Measurements from ENCODE around the gene SPATA12.
A peak's percentile ranks its signal among the peaks of the same experiment; 100 is the strongest.

The SPATA12 gene

DNA sequence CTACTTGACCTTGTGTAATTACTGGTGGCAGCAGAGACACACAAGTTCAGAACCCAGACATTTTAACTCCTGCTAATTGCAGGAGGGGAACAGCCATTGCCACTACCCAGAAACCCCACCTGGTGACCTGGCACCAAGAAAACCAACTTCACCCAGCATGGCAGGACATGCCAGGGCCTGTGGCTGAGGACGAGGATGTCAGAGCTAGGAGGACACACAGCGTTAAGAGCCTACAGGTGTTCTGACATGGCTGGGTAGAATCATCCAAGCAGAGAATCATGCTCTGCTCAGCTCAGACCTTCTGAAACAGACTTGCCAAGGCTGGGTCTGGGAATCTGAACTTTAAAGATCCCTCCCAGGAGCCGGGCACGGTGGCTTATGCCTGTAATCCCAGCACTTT lies 11.7 kb upstream of the SPATA12 start:
- no peak for DNase-seq (ENCODE audit: low read depth in 2 of 3, low spot score in 2 of 3)

DNA sequence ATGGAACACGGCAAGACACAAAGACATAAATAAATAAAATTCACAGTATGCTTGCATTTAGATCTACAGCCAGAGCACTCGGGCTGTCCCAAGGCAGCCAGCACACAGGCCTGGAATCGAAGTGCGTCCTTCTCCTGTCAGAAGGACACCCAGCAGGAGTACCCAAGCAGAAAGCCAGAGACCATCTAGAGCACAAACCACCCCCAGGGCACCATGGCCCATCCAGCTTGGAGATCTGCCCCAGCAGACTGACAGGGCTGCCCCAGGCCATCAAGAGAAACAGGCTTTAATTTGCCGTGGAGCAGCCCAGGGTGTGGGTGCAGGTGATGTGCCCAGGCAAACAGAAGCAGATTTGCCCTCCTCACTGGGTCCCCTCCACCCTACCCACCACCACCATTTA lies 7.8 kb upstream of the SPATA12 start:
- no peak for DNase-seq (ENCODE audit: low read depth in 2 of 3, low spot score in 2 of 3)

DNA sequence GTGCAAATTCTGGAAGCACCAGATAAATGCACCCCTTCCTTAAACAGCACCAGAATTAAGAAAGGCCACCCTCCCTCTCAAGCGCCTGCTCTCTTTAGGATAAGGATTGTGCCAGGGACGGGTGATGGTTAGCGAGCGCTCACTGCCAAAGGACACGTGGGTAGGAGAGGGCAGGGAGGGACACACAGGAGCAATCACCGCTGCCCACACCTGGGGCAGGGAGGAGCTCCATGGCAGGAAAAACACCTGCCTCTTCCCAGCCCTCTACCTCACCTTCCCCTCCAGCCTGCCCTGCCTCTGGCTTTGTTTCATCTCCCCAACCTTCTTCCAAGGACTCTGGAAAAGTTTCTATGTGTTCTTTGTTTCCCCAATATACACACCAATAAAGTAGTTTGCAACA lies 7.3 kb upstream of the SPATA12 start:
- DNase-seq (ENCODE audit: low read depth in 2 of 3, low spot score in 2 of 3), result no peak

DNA sequence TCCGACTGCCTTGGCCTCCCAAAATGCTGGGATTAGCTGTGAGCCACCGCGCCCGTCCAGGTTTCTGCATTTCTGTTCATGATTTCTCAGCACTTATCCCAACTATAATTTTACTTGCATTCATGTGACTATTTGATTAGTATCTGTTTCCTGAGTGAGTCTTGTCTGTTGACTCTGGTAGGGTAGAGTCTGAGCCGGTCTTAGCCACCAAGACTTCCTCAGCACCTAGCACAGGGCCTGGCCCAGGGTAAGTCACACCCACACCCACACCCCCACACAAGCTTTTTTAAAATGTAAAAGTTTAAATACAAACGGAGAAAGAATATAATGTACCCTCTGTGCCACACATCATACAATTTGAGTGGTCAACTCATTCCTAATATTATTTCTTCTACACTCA lies 3.1 kb upstream of the SPATA12 start:
- no peak for DNase-seq (ENCODE audit: low read depth in 2 of 3, low spot score in 2 of 3)

DNA sequence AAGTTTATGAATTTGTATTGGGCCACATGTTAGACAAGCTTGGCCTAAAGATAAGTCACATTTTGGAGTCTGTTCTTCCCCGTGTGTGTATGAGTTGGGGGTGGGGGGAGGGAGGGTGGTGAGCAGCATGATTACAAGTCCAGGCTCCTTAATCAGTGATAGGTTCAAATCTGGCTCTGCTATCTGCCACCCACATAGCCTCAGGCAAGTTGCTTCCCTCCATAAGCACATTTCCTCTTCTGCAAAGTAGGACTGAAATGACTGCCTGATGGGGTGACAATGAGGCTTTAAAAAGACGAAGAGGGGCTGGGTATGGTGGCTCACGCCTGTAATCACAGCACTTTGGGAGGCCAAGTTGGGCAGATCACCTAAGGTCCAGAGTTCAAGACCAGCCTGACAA lies 1.1 kb upstream of the SPATA12 start:
- DNase-seq (ENCODE audit: low read depth in 2 of 3, low spot score in 2 of 3), result no peak

DNA sequence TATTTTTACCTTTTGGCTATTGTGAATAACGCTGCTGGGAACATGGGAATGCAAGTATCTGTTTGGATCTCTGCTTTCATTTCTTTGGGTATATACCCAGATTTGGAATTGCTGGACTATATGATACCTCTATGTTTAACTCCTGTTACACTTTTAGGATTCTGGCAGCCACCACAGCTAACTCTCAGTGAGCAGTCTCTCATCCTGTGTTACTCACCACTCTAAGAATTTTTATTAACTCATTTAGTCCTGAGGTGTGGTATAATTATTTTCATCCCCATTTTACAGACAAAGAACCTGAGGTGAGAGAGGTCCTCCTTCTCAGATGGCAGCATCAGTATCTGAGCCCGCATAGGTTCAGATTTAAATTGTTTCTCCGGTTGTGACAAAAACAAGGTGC lies 1.1 kb downstream of the SPATA12 start:
- no peak for DNase-seq (ENCODE audit: low read depth in 2 of 3, low spot score in 2 of 3)

DNA sequence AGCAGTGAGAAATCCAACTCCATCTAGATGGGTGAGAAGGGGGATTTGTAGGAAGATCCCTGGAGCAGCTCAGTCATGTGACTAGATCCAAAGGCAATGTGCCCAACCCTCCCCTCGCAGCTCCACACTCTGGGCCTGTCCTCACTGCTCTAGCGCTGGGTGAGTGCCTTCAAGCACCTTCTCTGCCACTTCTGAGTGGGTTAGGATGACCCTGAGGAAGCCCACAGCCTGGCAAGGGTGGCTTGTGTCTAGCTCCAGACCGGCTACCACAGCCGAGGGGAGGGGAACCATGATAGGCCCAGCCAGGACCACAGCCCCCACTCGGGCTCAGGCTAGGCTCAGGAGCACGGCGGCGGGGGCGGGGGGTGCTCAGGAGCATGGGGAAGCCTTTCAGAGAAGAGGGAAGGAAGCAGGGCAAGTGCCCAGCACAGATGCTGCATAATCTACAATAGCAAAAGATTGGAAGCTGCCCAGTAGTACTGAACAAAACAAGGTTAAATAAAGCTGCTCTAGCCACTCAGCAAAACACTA lies 1.7 kb downstream of the SPATA12 start:
- no peak for DNase-seq (ENCODE audit: low read depth in 2 of 3, low spot score in 2 of 3)

DNA sequence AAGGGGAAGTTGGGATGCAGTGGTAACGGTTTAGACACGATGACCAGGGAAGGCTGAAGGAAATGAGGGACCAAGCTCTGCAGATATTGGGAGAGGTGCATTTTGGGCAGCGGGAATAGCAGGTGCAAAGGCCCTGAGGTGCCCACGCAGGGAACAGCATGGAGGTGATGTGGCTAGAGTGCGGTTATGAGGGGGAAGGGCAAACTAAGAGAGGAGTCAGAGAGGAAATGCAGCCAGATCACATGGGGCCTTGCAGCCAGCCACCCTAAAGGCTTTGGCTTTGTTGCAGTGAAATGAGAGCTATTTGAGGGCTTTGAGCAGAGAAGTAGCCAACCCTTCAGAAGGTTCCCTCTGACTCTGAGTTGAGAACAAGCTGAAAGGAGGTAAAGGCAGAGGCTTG lies 2.6 kb downstream of the SPATA12 start:
- no peak for DNase-seq (ENCODE audit: low read depth in 2 of 3, low spot score in 2 of 3)

DNA sequence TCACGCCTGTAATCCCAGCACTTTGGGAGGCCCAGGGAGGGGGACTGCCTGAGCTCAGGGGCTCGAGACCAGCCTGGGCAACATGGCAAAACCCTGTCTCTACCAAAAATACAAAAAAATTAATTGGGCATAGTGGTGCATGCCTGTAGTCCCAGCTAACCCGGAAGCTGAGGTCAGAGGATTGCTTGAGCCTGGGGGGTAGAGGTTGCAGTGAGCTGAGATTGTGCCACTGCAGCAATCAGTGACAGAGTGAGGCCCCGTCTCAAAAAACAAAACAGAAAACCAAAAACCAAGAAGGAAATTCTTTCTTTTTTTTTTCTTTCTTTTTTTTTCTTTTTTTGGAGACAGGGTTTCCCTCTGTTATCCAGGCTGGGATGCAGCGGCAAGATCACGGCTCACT lies 3.5 kb downstream of the SPATA12 start:
- no peak for DNase-seq (ENCODE audit: low read depth in 2 of 3, low spot score in 2 of 3)

DNA sequence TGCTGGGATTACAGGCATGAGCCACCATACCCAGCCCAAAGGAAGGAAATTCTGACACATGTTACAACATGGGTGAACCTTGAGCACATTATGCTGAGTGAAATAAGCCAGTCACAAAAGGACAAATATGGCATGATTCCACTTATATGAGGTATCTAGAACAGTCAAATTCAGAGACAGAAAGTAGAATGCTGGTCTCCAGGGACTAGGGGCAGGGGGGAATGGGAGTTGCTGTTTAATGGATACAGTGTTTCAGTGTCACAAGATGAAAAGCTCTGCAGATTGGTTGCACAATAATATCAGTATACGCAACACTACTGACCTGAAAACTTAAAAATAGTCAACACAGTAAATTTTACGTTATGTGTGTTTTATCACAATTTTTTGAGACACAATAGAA lies 4.1 kb downstream of the SPATA12 start:
- DNase-seq (ENCODE audit: low read depth in 2 of 3, low spot score in 2 of 3), result no peak

DNA sequence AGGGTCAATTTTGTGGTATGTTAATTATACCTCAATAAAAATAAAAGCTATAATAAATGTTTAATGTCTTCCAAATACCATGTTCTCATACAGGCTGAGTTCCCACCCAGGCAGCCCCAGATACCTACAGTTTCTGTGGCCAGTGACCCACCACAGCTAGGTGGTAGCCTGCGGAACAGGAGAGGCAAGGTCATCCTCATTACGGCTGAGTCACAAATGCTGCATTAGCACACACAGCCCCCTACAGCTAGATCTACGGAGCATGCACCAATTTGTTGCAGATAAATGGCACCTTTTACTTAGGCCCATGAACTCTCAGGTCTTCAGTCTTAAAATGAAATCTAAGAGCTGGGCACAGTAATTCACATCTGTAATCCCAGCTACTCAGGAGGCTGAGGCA lies 5.1 kb downstream of the SPATA12 start:
- no peak for DNase-seq (ENCODE audit: low read depth in 2 of 3, low spot score in 2 of 3)

DNA sequence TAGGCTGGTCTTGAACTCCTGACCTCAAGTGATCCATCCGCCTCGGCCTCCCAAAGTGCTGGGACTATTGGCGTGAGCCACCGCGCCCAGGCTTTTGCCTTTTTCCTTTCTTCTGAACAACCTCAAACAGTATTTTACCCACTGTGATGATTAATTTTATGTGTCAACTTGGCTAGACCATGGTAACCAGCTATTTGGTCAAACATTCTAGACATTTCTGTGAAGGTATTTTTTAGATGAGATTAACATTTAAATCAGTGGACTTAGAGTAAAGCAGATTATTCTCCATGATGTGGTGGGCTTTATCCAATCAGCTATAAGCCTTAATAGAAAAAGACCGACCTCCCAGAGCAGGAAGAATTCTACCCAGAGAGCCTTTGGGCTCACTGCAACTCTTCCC lies 6.0 kb downstream of the SPATA12 start:
- DNase-seq (ENCODE audit: low read depth in 2 of 3, low spot score in 2 of 3), result no peak

DNA sequence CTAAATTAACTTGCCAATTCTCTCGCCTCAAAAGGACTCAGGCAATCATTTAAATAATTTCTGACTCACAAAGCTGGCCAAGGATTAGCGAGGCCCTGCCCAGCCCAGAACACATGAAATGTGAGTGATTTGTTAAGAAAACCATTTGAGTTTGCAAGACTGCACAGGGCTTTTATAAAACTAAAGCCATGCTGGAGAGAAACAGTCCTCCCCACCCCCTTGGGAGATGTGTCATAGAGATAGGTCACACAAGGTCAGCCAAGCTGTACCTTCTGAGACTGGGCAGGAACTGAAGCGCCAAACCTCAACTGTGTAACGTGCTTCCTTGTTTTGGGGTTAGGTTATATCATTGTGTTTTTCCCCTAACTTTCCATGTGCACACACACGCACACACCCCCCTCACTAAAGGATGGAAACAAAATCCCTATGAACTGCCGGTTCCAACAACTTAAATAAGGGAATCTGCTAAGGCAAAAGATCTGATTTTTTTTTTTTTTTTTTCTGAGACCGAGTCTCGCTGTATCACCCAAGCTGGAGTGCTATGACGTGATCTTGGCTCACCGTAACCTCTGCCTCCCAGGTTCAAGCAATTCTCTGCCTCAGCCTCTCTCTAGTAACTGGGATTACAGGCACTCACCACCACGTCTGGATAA lies 8.1 kb downstream of the SPATA12 start:
- DNase-seq (ENCODE audit: low read depth in 2 of 3, low spot score in 2 of 3), result no peak

DNA sequence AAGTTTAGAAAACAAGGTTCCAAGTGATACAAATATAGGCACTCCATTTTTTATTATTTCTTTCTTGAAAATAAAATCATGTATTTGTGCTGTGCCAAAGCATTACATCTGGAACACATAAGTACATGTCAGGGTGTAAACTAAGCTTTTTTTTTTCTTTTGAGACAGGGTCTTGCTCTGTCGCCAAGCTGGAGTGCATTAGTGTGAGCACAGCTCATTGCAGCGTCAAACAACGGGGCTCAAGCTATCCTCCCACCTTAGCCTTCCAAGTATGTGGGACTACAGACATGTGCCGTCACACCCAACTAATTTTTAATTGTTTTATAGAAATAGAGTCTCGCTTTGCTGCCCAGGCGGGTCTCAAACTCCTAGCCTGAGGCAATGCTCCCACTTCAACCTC lies 9.0 kb downstream of the SPATA12 start:
- no peak for DNase-seq (ENCODE audit: low read depth in 2 of 3, low spot score in 2 of 3)

DNA sequence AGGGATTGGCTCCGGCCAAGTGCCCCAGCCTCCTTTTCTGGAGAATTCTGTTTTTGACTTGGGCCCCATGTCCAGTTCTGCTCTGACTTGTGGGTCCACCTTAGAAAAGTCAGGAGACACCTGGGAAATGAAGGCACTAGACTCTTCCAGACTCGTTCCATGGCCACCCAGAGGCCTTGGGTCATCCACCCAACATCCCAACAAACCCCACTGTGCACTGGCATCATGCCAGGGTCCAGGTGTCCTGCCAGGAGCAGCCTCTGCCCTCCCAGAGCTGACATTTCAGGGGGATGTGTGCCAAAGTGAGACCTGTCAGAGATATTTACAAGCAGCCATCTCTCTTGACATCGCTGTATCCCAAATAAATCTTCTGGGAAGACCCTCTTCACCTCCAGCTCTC lies 13.2 kb downstream of the SPATA12 start:
- DNase-seq (ENCODE audit: low read depth in 2 of 3, low spot score in 2 of 3), result no peak

DNA sequence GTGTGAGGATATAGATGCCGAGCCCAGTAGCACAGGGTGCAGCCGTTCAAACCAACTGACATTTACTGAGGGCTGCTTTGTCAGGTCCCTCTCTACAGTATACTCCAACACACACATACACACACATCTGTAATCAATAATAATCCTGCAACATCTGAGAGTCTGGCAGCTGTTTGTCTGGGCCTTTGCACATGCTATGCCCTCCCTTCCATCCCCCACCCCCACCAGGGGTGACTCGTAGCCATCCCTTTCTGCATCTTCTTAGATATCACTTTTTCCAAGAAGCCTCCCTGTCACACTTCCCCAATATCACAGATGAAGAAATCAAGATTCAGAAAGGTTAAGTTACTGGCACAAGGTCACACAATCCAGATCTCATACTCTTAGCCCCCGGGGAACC lies 13.7 kb downstream of the SPATA12 start:
- DNase-seq (ENCODE audit: low read depth in 2 of 3, low spot score in 2 of 3), result no peak

DNA sequence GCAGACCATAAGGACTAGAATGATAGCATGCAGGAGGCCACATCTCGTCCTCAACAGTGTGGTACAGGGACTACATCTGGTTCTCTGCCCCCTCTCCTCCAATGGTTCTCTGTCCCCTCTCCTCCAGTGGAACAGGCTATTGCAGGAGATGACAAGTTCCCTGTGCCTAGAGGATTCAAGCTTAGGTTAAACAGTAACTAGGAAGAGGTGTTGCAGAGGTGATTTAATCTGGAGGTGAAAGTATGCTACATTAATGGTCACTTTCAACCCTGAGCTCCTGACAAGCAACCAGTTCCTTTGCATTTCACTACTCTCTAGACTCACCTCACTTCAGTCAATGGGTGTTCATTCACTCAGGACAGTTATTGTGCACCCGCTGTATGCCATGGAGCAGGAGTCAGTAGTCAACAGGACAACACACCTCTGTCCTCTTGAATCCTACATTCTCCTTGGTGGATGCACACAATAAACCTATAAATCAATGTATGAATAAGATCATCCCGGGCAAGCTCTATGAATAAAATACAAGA lies 16.0 kb downstream of the SPATA12 start:
- no peak for DNase-seq (ENCODE audit: low read depth in 2 of 3, low spot score in 2 of 3)

DNA sequence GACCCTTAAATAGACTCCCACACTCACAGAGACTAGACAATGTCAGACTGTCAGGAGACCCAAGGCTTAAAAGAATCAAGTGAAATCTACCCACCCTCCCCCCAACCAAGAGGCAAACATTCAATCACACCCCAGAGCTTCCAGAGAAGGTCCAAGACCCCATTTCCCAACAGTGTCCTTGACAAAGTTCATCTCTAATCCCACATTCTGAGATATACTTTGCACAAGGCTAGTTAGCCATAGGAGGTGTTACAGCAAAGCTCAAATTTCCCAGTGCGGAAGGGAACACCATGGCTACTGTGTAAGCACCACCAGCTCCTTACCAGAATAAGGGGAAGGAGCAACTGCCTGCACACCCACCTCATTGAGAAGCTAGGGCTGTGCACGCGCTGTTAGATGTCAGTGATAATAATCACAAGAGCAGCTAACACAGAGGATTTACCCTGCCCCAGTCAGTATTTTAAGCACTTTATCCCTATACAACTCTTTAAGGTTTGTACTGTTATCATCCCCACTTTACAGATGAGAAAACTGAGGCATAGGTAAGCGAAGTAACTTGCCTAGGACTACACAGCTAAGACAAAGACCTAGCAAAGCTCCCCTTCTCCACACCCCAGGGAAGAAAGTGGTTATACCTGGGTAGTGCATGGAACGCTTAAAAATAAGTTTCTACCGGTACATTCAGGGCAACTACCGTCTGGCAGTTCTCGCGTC lies 17.3 kb downstream of the SPATA12 start:
- DNase-seq (ENCODE audit: low read depth in 2 of 3, low spot score in 2 of 3), result no peak

DNA sequence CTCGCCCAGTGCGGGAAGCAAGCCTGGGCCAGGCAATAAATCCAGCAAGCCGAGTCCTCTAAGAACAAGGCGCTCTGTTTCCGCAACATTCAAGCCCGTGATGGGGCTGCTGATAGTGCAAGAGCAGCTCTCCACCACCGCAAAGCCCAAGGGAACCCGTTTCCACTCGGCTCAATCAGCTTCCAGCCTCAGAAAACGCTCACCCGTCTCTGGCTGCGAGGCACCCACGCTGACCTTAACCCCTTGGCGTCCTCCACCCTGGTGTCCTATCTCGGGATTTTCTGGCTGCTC lies 17.8 kb downstream of the SPATA12 start:
- DNase-seq (ENCODE audit: low read depth in 2 of 3, low spot score in 2 of 3), result no peak

DNA sequence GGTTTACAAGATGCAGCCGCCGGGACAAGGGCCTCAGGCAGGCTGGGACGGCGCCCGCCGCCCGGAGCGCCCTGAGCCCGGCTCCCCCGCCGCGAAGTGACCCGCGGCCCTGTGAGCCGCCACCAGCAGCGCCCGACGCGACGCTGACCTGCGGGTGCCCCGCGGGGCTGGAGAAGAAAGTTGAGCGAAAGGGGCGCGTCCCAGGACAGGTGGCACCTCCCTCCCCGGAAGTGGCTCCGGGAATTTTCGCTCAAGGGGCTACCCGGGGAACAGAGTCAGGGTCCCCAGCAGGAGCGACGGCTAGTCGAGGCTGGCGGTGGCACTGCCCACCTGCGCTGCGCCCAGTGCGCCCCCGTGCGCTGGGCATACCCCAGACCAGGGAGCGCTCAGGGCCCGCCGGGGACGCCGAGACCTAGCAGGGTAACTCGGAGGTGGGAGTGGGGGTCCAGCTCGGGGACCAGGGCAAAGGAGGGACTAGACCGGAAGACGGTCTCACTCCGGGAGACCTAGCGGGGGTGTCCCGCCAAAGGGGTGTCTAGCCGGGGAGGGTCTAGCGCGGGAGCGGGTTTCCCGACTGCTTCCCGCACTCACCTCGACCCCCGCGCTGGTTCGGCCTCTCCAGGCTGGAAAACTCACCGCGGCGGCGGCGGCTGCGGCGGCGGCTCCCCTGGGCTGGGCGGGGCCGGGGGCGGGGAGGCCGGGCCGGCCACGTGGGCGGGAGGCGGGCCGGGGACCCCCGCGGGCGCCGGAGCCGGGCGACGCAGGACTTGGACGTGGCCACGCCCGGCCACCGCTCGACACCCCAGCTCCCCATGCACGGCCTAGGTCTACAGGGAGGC lies 18.4 kb downstream of the SPATA12 start:
- DNase-seq (ENCODE audit: low read depth in 2 of 3, low spot score in 2 of 3), result peak in 1 of 3 experiments; percentile 17

DNA sequence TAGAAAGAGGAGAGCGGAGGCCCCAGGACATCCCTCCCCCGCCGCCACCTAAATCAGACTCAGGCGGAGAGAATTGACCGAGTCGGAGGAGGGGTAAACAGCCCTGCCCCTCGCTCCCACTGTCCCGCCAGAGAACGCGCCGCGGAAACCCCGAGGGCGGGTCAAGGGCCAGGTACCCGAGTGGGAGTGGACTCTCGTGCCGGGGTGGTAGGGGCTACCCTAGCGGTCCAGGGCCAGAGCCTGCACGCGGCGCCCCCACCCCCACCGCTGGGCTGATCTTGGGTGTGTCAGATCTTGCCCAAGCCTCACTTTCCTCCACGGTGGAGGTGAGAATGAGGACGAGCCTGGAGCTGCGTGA lies 19.0 kb downstream of the SPATA12 start:
- DNase-seq (ENCODE audit: low read depth in 2 of 3, low spot score in 2 of 3), result no peak

DNA sequence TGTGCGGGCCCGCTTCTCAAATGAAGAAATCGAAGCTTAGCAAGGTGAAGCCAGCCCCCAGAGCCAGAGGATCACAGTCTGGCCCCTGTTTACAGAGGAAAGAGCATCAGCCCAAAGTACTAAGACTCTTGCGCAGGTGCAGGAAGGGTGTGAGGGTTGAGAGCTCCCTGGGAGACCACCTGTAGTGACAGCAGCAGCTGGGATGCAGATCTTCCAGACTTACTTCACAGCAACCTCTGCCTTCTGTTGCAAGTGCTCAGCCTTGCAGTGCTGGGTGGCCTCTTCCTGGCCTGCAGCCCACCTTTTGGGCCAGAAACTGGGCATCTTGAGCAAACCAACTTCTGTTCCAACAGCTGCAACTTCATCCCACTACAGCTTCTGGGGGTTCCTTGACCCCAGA lies 19.7 kb downstream of the SPATA12 start:
- no peak for DNase-seq (ENCODE audit: low read depth in 2 of 3, low spot score in 2 of 3)
